Kidney (tissue), 14 donors: ENCODE measurements around the gene FRMD3. TPM values are rescaled to one million over a fixed set of nuclear protein-coding genes. Genes with fewer than 3 reads are reported as not detected.

ENCODE experiments used
- DNase-seq, 5 donors: peaks; one replicate each; pipeline ENCODE4 v3.0.0-alpha.2; 2013 to 2020
- FAIRE-seq: peaks from 2 replicates; lab custom pipeline; 2012; peaks lifted over from hg19 to GRCh38; lab: Jason Lieb, UNC
- H3K27ac ChIP-seq, 2 donors: one replicate each; pipeline ENCODE4 v1.7.0; 2013; ENCODE audit warnings: low read depth in 2 of 2, low read length in 2 of 2, inconsistent platforms in 1 of 2
- H3K27me3 ChIP-seq: one replicate; pipeline ENCODE4 v1.7.1; 2013; ENCODE audit warnings: low read length, inconsistent platforms; ENCODE audit not compliant: control insufficient read depth, insufficient read depth
- H3K36me3 ChIP-seq, 3 donors: one replicate each; pipeline versions ENCODE4 v1.7.0 to v1.7.1; 2013; ENCODE audit warnings: low read length in 3 of 3, control low read depth in 1 of 3, inconsistent platforms in 1 of 3; ENCODE audit not compliant: insufficient read depth in 3 of 3, control insufficient read depth in 2 of 3
- H3K4me1 ChIP-seq, 3 donors: one replicate each; pipeline versions ENCODE4 v1.7.0 to v1.7.1; 2013; ENCODE audit warnings: low read length in 3 of 3, inconsistent platforms in 1 of 3, low read depth in 1 of 3; ENCODE audit not compliant: control insufficient read depth in 2 of 3, insufficient read depth in 2 of 3
- H3K4me3 ChIP-seq, 3 donors: one replicate each; pipeline versions ENCODE4 v1.7.0 to v1.8.1; 2013; ENCODE audit warnings: low read length in 3 of 3, control low read depth in 1 of 3, inconsistent platforms in 1 of 3
- H3K9ac ChIP-seq, 3 donors: one replicate each; pipeline versions ENCODE4 v1.7.0 to v1.7.1; 2013; ENCODE audit warnings: low read length in 3 of 3, control low read depth in 1 of 3, inconsistent platforms in 1 of 3
- H3K9me3 ChIP-seq, 3 donors: one replicate each; pipeline versions ENCODE4 v1.7.0 to v1.7.1; 2013; ENCODE audit warnings: low read length in 3 of 3, control low read depth in 1 of 3, inconsistent platforms in 1 of 3; ENCODE audit not compliant: control insufficient read depth in 2 of 3, insufficient read depth in 1 of 3
- CTCF ChIP-seq: IDR thresholded peaks from 3 replicates; pipeline ENCODE4 v1.5.1; 2012; ENCODE audit warnings: mild to moderate bottlenecking, moderate library complexity, borderline replicate concordance; ENCODE audit not compliant: insufficient read depth; ENCODE audit errors: extremely low read depth
- intact Hi-C: fragments of 100-400 bp; cut with DNase I; formaldehyde crosslinking; loops from one replicate; pipeline ENCODE4 v1.11.1; 2022
- polyA plus RNA-seq: library from polyadenylated mRNA; stranded (reverse); fragments of 350-450 nt; fragmentation: Illumina TruSeq; extraction: RNeasy Lipid Tissue Mini Kit (QIAGEN cat#74804); gene quantifications from one replicate; pipeline ENCODE4 v1.2.3, GENCODE V29; 2014; ENCODE audit warnings: low read depth, low replicate concordance; ENCODE audit not compliant: insufficient read depth
- total RNA-seq: library from RNA; stranded (reverse); fragmentation: NEBNext Ultra II Directional; extraction: Animal tissue kit (Norgen Biotek cat#: 25700); gene quantifications from one replicate; pipeline ENCODE4 v1.2.1, GENCODE V29; 2021
- donor health status: control.
- donor health status: control.
- donor health status: control.
- donor health status: control.
- donor health status: control.
- donor health status: DM: yes; HTN: yes; CAD: no.
- donor health status: Normal renal cell carcinoma (clear cell type).

The FRMD3 gene
- total and polyA plus RNA-seq, 2 donors from 2014 or later, result 9.9 to 11.0 TPM

DNA sequence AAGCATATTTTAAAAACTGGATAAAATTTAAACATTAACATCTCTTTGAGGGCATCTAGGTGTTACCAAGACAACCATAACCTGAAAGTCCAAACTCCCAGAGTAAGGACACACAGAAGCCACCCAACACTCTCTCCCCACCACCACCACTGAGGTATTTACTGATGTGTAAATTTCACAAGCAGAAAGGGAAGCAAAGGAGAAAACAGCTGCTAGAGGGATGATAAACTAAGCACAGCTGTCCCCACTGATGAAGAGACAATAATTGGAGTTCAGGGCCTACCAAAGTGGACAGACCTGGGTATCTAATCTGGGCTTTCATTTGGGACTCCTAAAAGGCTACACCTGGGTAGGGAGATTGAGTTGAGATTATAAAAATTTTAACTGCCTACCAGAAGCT lies 63.6 kb downstream of the FRMD3 start:
- no peak overlapping the region for H3K27ac ChIP-seq

DNA sequence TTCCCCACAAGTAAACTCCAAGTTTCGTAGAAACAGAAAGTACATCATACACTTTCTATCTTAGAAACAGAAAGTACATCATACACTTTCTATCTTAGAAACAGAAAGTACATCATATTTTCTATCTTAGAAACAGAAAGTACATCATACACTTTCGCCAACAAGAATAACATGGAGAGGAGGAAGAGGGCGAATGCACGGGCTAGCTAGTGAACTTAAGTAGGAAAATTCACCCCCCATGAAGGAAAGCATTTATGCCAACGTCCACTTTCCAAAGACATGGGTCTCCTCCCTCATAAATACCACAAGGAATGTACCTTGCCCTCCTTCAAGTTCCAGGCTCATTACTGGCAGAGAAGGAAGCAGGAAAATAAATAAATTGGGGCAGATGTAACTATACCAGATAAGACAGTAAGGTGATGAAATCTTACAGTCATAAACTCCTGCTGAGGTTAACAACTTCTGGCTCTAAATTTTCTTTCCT lies 64.7 kb downstream of the FRMD3 start:
- FAIRE-seq (no peak), DNase-seq (no peak)
- intact Hi-C loops, result no loop called here
- H3K27me3 ChIP-seq, result no peaks in the 10 kb centered on the region
- peak overlapping the region in 2 of 3 donors; percentile 42 to 51 for H3K4me3 ChIP-seq
- TF ChIP-seq CTCF, result no peak
- H3K9ac ChIP-seq, result no peak overlapping the region
- peak overlapping the region; percentile 53 to 58 for H3K27ac ChIP-seq
- no peaks in the 10 kb centered on the region for H3K36me3 ChIP-seq
- H3K9me3 ChIP-seq, result no peaks in the 10 kb centered on the region
- H3K4me1 ChIP-seq, result peaks cover 0 to 16% (median 4%) of the 10 kb centered on the region in 3 donors

More for the DNA sequence above, 63.6 kb downstream of the FRMD3 start:
- Histone ChIP-seq H3K9ac (no peak overlapping the region), H3K36me3 (no peaks in the 10 kb centered on the region), H3K9me3 (no peaks in the 10 kb centered on the region), H3K4me3 (no peak overlapping the region), H3K4me1 (peaks cover 0 to 16% (median 4%) of the 10 kb centered on the region in 3 donors), H3K27me3 (no peaks in the 10 kb centered on the region)
- DNase-seq (no peak), FAIRE-seq (no peak)
- TF ChIP-seq CTCF, result no peak
- intact Hi-C loops, result no loop called here

- no peak for TF ChIP-seq CTCF
- Histone ChIP-seq H3K9ac (no peak overlapping the region), H3K27ac (peak overlapping the region; percentile 33 to 39), H3K36me3 (no peaks in the 10 kb centered on the region), H3K9me3 (no peaks in the 10 kb centered on the region), H3K27me3 (no peaks in the 10 kb centered on the region), H3K4me3 (no peak overlapping the region), H3K4me1 (peaks cover 0 to 18% (median 4%) of the 10 kb centered on the region in 3 donors)
- FAIRE-seq (no peak), DNase-seq (no peak)
- intact Hi-C loops, result no loop called here
Measured at GRCh38 chr9:83472764-83473163, 65.4 kb downstream of the FRMD3 start.

GRCh38 chr9:83472221-83472665 lies 66.0 kb downstream of the FRMD3 start:
- no peak for DNase-seq
- no peak overlapping the region for H3K4me3 ChIP-seq
- H3K27me3 ChIP-seq, result no peaks in the 10 kb centered on the region
- no peak overlapping the region for H3K9ac ChIP-seq
- intact Hi-C loops, result no loop called here
- H3K4me1 ChIP-seq, result peaks cover 0 to 23% (median 4%) of the 10 kb centered on the region in 3 donors
- H3K9me3 ChIP-seq, result no peaks in the 10 kb centered on the region
- FAIRE-seq, result no peak
- H3K27ac ChIP-seq, result no peak overlapping the region
- no peak for TF ChIP-seq CTCF
- no peaks in the 10 kb centered on the region for H3K36me3 ChIP-seq
